ENCODE measurements around the gene TOM1L2. TPM values are rescaled to one million over a fixed set of nuclear protein-coding genes. Genes with fewer than 3 reads are reported as not detected.

The TOM1L2 gene
- total and polyA plus RNA-seq, 8 donors = 51.2 to 71.2 (median 57.4) TPM

DNA sequence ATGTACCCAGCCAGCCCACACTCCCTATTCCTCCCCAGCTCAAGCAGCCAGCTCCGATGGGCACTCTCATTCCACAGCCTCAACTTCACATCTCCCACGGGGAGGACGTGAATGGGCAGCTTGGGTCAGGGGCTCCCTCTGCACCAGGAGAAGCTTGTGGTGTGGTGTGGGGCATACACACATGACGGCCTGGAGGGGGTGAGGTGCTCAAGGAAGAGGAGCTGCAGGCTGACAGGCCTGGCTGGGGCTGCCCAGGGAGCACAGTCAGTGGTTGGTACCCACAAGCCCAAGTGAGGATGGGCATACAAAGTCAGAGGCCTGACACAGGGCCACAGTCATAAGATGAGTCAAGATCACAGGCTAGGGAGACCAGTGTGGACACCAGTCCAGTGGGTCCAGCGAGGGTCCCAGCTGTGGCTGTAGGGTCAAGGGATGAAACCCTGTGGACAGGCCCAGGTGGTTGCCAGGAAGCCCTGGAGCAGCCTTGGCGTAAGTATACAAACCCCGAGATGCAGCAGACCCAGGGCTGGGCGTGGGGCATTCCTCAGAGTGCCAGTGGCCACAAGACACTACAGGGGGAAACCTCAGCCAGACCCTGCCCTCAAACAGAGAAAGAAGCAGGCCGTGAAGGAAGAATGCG, 4.9 kb upstream of the TOM1L2 start:
- ATAC-seq = no peak
- intact Hi-C loops (cut with DNase I) = no loop called here

DNA sequence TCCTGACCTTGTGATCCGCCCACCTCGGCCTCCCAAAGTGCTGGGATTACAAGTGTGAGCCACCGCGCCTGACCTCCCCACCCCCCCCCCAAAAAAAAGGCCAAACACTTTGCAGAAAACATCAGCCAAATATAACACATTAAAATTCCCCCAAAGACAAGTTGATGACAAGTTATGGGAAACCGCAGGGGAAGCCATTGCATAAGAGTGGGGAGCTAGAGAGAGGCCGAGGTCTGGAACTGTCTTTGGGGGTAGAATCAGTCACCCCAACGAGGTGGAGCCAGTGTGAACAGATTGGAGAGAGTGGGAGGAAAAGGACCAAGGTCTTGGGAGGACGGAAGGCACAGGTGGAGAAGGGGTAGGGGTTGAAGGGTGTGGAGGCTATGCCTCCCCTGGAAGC, 3.2 kb upstream of the TOM1L2 start:
- no peak for TF ChIP-seq CTCF (IDR thresholded peaks at IDR 0.05)
- no peak overlapping the region for H3K4me3 ChIP-seq
- no peaks in the 10 kb centered on the region for H3K27me3 ChIP-seq
- ATAC-seq = no peak
- H3K4me1 ChIP-seq = peaks cover 11 to 40% of the 10 kb centered on the region in 2 donors
- no peaks in the 10 kb centered on the region for H3K9me3 ChIP-seq
- peak overlapping the region in 1 of 2 donors; percentile 25 for H3K27ac ChIP-seq
- no peaks in the 10 kb centered on the region for H3K36me3 ChIP-seq
- no peak for DNase-seq
- intact Hi-C loops (cut with DNase I) = no loop called here

More for the DNA sequence above, 4.9 kb upstream of the TOM1L2 start:
- Histone ChIP-seq H3K27ac (no peak overlapping the region), H3K4me1 (peaks cover 4 to 26% of the 10 kb centered on the region in 2 donors), H3K36me3 (no peaks in the 10 kb centered on the region), H3K27me3 (no peaks in the 10 kb centered on the region), H3K9me3 (no peaks in the 10 kb centered on the region), H3K4me3 (no peak overlapping the region)
- no peak for DNase-seq
- TF ChIP-seq CTCF (IDR thresholded peaks at IDR 0.05) = no peak

GRCh38 chr17:17972952-17973254, 703 bp upstream of the TOM1L2 start:
- DNase-seq (no peak), ATAC-seq (no peak)
- no peaks in the 10 kb centered on the region for H3K36me3 ChIP-seq
- peak overlapping the region; percentile 32 to 86 for H3K4me3 ChIP-seq
- H3K27ac ChIP-seq = peak overlapping the region in 1 of 2 donors; percentile 94
- H3K9me3 ChIP-seq = no peaks in the 10 kb centered on the region
- intact Hi-C loops (cut with DNase I) = no loop called here
- H3K4me1 ChIP-seq = peaks cover 11 to 34% of the 10 kb centered on the region in 2 donors
- no peaks in the 10 kb centered on the region for H3K27me3 ChIP-seq
- TF ChIP-seq CTCF (IDR thresholded peaks at IDR 0.05) = no peak

- TF ChIP-seq CTCF (IDR thresholded peaks at IDR 0.05) = no peak
- peak overlapping the region; percentile 86 to 95 for H3K4me3 ChIP-seq
Measured at GRCh38 chr17:17971431-17972125, 622 bp downstream of the TOM1L2 start.

GRCh38 chr17:17970699-17971430, 1.3 kb downstream of the TOM1L2 start:
- TF ChIP-seq CTCF (IDR thresholded peaks at IDR 0.05) = no peak
- DNase-seq (peak in 1 of 4 donors; percentile 52), ATAC-seq (peak; percentile 6)
- Histone ChIP-seq H3K27ac (peak overlapping the region; percentile 83 to 94), H3K27me3 (no peaks in the 10 kb centered on the region), H3K4me3 (peak overlapping the region; percentile 86 to 95), H3K4me1 (peaks cover 11 to 43% of the 10 kb centered on the region in 2 donors), H3K9me3 (no peaks in the 10 kb centered on the region), H3K36me3 (no peaks in the 10 kb centered on the region)
- intact Hi-C loops (cut with DNase I) = no loop called here

More at GRCh38 chr17:17971431-17972125, 622 bp downstream of the TOM1L2 start:
- no peaks in the 10 kb centered on the region for H3K27me3 ChIP-seq
- peak overlapping the region; percentile 83 to 94 for H3K27ac ChIP-seq
- ATAC-seq = peak; percentile 5
- H3K4me1 ChIP-seq = peaks cover 11 to 44% of the 10 kb centered on the region in 2 donors
- DNase-seq = peak in 2 of 4 donors; percentile 40 to 90
- intact Hi-C loops (cut with DNase I) = no loop called here
- H3K9me3 ChIP-seq = no peaks in the 10 kb centered on the region
- H3K36me3 ChIP-seq = no peaks in the 10 kb centered on the region
